CD4-positive, alpha-beta T cell treated with Interleukin-17A for 4 hours (primary cell): ENCODE data around the gene ATP6V0D1.

Experiments used
- DNase-seq: peaks from one replicate; pipeline ENCODE4 v3.0.0-alpha.2; 2020; ENCODE audit warnings: mixed read lengths

The ATP6V0D1 gene

GRCh38 chr16:67400901-67401300 lies 80.1 kb downstream of the ATP6V0D1 start:
- no peak for DNase-seq

- no peak for DNase-seq
Observed at GRCh38 chr16:67399749-67400704, 80.9 kb downstream of the ATP6V0D1 start.

GRCh38 chr16:67399218-67399733 lies 81.7 kb downstream of the ATP6V0D1 start:
- DNase-seq = peak; percentile 55

GRCh38 chr16:67398546-67399217 lies 82.3 kb downstream of the ATP6V0D1 start:
- no peak for DNase-seq

GRCh38 chr16:67397812-67398545 lies 83.0 kb downstream of the ATP6V0D1 start:
- DNase-seq = no peak

GRCh38 chr16:67397036-67397801 lies 83.7 kb downstream of the ATP6V0D1 start:
- no peak for DNase-seq

GRCh38 chr16:67396159-67397035 lies 84.6 kb downstream of the ATP6V0D1 start:
- no peak for DNase-seq

- no peak for DNase-seq
Observed at GRCh38 chr16:67395458-67396158, 85.3 kb downstream of the ATP6V0D1 start.

- no peak for DNase-seq
Observed at GRCh38 chr16:67395105-67395457, 85.9 kb downstream of the ATP6V0D1 start.

- DNase-seq = no peak
Observed at GRCh38 chr16:67394155-67395104, 86.5 kb downstream of the ATP6V0D1 start.

GRCh38 chr16:67393788-67394154 lies 87.2 kb downstream of the ATP6V0D1 start:
- no peak for DNase-seq

GRCh38 chr16:67393111-67393787 lies 87.7 kb downstream of the ATP6V0D1 start, which contains the start of gene TPPP3:
Gene TPPP3, minus strand, starts transcription at chr16:67393498. Its CDS starts 2,387 bp downstream, at chr16:67391111.
- peak; percentile 43 for DNase-seq

- DNase-seq = no peak
Observed at GRCh38 chr16:67392301-67393059, 88.5 kb downstream of the ATP6V0D1 start.

GRCh38 chr16:67391424-67392300 lies 89.3 kb downstream of the ATP6V0D1 start:
- no peak for DNase-seq

GRCh38 chr16:67390816-67391423 lies 90.0 kb downstream of the ATP6V0D1 start:
- no peak for DNase-seq
